GM21619 (cell line): ENCODE data around the gene ABCC11.

Experiments
- ATAC-seq: cut with Tn5 transposase; IDR thresholded peaks from one replicate; pipeline ENCODE4 v1.9.1; 2021; ENCODE audit not compliant: unreplicated experiment

Gene ABCC11

DNA sequence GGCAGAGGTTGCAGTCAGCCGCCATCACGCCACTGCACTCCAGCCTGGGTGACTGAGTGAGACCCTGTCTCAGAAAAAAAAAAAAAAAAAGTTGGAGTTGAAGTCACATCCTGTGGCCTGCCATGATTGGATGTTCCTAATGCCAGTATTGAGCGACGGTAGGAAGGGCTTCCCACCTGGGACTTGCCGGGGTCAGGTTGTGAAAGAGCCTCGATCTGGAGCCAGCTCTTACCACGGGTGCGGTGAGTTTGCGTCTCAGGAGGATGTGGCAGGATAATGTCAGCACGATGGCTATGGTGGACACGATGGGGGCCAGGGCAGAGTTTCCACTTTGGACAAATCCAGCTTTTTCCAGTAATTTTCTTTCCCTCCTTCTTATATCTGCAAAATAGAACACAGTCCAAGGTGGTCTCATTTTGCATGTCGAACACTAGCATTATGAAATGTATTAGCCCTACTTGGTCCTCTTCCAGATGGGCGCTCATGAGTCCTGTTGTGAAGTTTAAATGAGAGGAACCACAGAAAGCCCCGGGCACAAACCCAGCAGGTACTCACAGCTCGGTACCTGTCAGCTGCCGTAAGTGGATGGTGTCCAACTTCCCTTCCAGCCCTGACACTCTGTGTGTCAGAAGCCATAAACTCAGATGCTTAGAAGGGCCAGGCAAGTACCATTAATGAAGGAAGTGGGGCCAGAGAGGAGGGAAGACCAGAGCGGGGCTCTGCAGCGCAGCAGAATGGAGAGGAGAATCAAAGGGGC lies 113.7 kb downstream of the ABCC11 start:
- no peak for ATAC-seq

DNA sequence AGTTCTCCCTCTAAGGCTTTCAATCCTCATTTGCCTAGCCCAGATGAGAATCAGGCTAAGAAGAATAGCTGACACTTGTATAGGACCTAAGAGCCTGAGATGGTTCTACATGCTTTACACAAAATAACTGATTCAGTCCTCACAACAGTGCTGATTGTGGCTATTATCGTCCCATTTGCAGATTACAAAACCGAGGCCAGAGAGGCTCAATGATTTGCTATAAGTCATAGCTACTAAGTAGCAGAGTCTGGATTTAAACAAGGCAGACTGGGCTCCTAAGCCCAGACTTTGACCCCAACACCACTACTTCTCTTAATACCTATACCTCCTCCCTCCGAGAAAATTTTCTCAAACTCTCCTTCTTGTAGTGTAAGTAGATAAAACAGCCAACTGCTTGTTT lies 114.6 kb downstream of the ABCC11 start:
- ATAC-seq, result no peak

DNA sequence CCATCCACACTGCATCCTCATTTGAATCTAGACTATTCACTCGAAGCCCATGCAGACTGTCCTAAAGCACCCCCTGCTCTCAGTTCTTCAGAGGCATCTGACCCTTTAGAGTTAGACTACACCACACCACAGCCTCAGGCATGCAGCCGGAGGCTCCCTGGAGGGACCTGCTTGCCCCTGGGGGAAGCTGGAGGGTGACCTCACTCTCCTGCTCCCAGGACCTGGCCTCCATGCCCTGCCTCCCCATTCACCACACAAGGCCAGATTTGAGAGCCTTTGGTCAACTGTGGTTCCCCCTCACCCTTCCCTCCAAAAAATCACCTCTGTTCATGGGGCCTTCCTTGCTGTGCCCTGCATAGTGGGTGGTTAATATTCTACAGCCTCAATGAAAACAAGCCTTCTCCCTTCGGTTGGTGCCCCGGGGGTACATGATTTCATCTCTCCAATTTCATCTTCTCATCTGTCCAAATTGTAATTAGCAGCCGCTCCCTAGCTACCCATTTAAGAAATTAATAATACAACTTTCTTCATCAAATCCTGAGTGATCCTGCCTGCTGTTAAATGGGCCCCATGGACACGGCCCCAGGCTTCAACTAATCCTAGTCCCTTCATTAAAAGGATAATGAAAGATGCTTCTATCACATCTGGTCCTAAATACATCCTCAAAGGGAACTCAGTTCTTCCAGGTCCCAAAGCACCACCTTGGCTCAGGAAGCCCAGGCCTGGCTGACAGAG lies 116.0 kb downstream of the ABCC11 start:
- ATAC-seq, result no peak

DNA sequence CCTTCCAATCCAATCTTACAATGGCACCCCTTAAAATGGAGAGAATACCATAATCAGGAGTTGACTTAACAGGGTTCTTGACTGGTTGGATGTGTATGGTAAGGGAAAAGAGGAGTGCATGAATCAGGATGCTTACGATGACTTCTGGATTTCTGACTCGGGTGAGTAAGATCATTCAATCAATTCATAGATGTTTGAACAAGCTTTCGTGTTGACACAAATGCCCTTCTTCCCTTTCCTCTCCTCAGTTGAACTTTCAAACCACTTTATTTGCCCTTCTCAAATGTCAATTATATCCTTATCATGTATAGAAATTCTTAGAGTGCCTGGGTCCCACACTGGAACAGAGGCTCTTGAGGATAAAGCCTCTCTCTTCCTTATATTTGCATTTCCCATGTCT lies 117.4 kb downstream of the ABCC11 start:
- no peak for ATAC-seq

DNA sequence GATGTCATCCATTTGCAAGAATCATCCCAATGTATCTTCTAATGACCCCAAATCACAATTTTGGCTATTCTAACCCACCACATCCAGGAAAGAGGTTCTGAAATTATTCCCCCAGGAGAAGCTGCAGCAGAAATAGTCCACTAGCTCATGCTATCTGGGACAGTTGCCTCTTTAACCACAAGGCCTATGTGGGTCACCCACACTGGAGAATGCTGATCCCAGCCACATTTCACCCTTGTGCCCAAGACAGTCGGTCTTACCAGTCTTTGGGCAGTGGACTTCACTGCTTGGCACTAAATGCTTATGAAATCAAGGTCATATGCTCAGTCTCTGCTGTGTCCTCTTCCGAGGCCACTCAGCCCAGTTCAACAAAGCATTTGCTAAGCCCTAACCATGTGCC lies 118.6 kb downstream of the ABCC11 start:
- ATAC-seq, result no peak

DNA sequence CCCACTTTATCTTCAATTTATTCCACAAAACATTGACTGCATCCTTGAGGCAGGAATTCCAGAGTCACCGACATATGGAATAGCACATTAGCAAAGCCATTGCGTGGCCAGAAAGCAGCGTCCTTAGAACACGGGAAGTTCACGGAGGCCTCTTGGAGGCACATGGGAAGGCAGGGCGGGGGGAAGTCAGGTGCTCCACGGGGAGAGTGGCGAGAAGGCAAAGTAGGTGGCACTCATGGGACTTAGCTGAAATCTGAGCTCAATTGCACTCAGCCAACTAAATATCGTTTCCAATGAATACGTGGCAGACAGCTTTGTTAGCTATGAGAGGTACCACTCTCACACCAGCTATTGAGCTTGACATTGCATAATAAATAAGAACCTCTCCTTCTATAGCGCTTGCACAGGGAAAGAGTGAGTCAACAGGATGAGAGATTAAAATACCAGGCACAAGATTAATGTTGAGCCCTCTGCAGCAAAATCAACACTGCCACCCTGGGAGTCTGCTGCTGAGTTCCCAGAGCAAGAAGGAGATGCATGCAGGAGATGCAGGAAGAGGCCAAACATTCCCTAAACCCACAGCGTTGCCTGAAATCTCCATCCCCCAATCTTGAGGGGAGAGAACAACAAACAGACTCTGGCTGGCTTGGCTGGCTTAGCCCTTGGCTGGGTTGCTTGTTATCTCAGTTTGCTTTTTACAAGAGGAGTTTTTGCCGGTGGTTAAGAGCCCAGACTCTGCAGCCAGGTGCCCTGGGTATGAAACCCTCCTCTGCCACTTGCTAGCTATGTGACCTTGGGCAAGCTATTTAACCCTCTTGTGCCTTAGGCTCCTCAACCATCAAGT lies 120.3 kb downstream of the ABCC11 start:
- no peak for ATAC-seq

DNA sequence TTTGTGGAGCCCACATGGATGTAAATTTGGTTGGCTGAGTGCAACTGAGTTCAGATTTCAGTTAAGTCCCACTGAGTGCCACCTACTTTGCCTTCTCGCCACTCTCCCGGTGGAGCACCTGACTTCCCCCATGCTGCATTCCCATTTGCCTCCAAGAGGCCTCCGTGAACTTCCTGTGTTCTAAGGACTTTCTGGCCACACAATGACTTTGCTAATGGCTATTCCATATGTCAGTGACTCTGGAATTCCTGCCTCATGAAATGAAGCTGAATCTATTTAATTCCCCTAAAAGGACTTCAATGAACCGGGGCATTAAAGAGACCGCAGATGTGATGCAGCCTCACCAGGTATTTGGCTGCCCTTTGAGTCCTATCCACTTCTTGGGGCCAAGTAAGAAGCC lies 121.5 kb downstream of the ABCC11 start:
- ATAC-seq, result no peak

DNA sequence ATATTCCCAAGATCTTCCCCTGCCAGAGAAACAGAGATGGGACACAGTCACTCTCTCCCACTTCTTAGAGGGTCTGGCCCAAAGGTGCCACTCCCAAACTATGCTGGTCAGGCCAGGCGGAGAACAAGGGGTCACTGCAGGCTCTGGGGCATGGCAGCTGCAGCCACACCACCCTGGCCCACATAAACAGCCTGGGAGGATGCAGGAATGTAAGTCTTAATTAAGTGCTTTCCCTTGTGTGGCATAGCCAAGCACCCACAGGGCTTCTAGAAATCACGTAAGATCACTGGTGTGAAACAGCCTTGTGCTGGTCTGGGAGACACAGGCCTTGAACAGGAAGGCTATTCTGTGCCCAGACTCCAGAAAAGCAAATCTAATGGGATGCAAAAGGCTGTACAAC lies 123.1 kb downstream of the ABCC11 start:
- ATAC-seq, result no peak

DNA sequence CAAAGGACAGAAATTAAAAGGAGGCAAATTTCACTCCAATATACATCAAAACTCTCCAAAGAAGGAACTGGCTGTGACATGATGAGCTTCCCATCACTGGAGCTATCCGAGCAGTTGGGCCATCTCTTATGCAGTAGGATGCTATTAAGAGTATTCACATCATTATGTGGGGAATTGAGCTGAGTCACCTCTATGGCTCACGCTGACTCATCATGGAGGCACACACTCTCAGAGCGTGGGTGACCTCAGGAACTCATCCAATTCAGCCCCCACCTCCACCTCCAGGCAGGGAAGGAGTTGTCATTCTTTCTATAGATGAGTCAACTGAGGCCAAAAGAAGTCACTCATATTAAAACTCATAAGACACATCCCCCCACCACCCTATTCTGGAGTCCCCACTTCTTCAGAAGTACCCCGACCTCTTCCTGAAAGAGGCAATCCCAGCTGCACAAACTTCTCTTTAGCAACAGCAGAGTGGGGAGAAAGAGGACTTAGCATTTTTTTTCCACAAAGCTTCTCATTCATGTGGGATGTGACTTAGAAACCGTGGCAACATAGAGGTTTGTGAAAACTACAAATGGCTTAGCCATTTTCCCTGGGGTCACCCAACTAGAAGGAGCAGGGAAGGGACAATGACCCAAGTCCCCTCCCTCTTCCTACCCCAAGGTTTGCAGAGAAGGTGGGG lies 124.1 kb downstream of the ABCC11 start:
- peak; percentile 60 for ATAC-seq

DNA sequence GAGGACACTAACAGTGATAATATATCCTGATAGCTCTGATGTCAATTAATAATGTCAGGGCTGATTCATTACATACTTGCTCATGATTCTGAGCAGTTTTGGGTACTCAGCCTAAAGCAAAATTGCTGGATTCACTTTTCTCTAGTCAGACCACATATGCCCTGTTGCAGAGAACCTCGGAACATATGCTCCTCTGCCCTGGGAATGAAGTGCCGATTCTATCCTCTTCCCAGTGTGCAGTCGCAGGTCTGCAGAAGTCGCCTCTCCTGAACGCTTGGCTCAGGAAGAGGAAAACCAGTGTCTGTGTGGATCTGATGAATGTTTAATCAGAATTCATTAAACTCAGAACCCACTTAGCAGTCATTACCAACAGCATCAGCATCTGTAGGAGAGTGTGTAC lies 126.1 kb downstream of the ABCC11 start:
- ATAC-seq, result no peak

DNA sequence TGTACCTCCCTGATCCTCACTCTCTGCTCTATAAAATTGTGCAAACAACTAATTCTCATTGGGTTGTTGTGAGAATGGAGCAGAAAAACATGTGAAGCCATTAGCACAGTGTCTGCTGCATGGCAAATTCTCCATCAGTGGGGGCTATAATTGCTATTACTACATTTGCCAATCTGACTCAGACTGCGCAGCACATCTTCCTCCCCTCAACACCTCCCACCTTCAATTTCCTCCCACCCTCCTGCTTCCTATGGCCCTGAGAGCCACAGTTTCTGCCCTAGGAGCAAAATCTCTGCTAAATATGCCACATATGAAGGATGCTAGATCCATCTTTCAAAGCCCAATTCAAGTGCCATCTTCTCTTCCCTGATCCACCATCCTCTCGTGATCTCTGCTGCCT lies 128.5 kb downstream of the ABCC11 start:
- ATAC-seq, result no peak

DNA sequence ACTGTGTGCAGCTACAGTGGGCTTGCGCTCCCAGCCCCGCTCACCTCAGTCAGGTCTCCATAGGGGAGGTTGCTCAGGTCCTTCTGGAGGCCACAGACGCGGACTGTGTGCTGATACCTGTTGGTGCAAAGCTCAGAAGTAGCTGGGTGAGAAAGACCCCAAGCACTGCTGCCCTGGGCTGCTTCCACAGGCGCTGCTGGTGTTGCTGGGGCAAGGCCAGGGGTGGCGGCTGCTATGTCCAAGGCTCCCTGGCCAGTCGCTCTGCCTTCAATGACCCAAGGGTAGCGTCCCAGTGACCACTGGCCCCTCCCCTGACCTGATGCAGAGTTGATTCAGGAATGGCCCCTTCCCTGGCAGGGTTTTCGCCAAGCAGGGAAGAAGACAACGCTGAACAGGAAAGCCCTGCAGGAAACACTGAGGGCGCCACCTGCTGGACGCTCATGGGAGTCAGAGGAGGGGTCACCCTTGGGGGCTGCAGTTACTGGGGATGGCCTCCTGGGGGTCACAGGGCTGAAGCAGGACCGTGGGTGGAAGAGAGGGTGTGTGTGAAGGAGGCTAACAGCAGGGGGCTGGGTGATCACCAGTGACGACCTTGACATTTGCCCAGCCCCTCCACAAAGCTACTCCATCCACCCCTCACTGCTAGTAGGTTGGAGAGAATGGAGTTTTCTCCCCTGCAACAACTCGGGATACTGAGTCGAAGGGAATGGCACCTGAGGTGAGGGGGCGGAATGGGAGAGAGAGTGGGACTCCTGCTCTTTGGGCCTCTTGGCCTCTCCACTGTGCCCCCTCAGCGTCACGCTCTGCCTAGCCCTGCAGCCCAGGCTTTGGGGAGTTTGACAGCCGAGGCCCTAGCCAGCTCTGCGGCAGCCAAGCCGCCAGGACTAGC lies 129.9 kb downstream of the ABCC11 start:
- peak; percentile 75 for ATAC-seq
